Left lung (tissue), 10 donors: ENCODE measurements around the gene YAF2. TPM values are rescaled to one million over a fixed set of nuclear protein-coding genes. Genes with fewer than 3 reads are reported as not detected.

Source experiments
- ATAC-seq: fragments of 200-7000 bp; cut with Tn5 transposase; one replicate; pipeline ENCODE4 v1.9.1; 2020; ENCODE audit warnings: moderate library complexity
- DNase-seq, 4 donors: peaks; one replicate each; pipeline ENCODE4 v3.0.0-alpha.2; 2013 to 2020
- H3K27ac ChIP-seq, 2 donors: fragments of 200-600 bp; sonication (generic) in 1 of 2; one replicate each; pipeline versions ENCODE4 v1.5.0 to v1.8.0; 2020 to 2021
- H3K27me3 ChIP-seq, 2 donors: fragments of 200-600 bp; sonication (generic) in 1 of 2; one replicate each; pipeline versions ENCODE4 v1.5.0 to v1.8.0; 2020 to 2021
- H3K36me3 ChIP-seq, 2 donors: fragments of 200-600 bp; sonication (generic) in 1 of 2; one replicate each; pipeline versions ENCODE4 v1.5.0 to v1.8.0; 2020 to 2021
- H3K4me1 ChIP-seq, 2 donors: fragments of 200-600 bp; one replicate each; pipeline ENCODE4 v1.8.0; 2021
- H3K4me3 ChIP-seq, 2 donors: fragments of 200-600 bp; sonication (generic) in 1 of 2; one replicate each; pipeline versions ENCODE4 v1.5.0 to v1.8.0; 2020 to 2021; ENCODE audit warnings: mild to moderate bottlenecking in 1 of 2
- H3K9me3 ChIP-seq, 2 donors: fragments of 200-600 bp; sonication (generic) in 1 of 2; one replicate each; pipeline versions ENCODE4 v1.5.0 to v1.8.0; 2020 to 2021
- CTCF ChIP-seq, 2 donors: fragments of 200-600 bp; sonication (generic) in 1 of 2; IDR thresholded peaks; one replicate each; pipeline versions ENCODE4 v1.5.0 to v1.8.0; 2021; ENCODE audit warnings: antibody characterized with exemption in 2 of 2
- intact Hi-C, 2 donors: fragments of 100-400 bp; cut with DNase I; formaldehyde crosslinking; loops; one replicate each; pipeline versions ENCODE4 v1.11.2 to v1.14.2; 2022
- polyA plus RNA-seq, 6 donors: library from polyadenylated mRNA; unstranded; fragments of 120-200 nt; gene quantifications; one replicate each; pipeline ENCODE4 v1.2.1, GENCODE V29; 2013; ENCODE audit not compliant: insufficient read length in 6 of 6
- total RNA-seq, 2 donors: library from RNA; stranded (reverse); fragmentation: NEBNext Ultra II Directional; extraction: Animal tissue kit (Norgen Biotek cat#: 25700); gene quantifications; one replicate each; pipeline ENCODE4 v1.2.1, GENCODE V29; 2021
- donor health status: DM: no; HTN: yes; CAD: no.
- donor health status: DM: no; HTN: no; CAD: no.

The YAF2 gene
- total and polyA plus RNA-seq, 8 donors = 18.7 to 33.4 (median 21.9) TPM

- Histone ChIP-seq H3K27me3 (no peaks in the 10 kb centered on the region), H3K4me3 (no peak overlapping the region), H3K4me1 (no peaks in the 10 kb centered on the region), H3K9me3 (no peaks in the 10 kb centered on the region), H3K36me3 (no peaks in the 10 kb centered on the region), H3K27ac (no peak overlapping the region)
- TF ChIP-seq CTCF (IDR thresholded peaks at IDR 0.05) = no peak
- intact Hi-C loops = no loop called here
- no peak for ATAC-seq
- DNase-seq = no peak
Observed at GRCh38 chr12:42278128-42278510, 40.1 kb upstream of the YAF2 start.

- TF ChIP-seq CTCF (IDR thresholded peaks at IDR 0.05) = no peak
- ATAC-seq = no peak
- Histone ChIP-seq H3K27ac (no peak overlapping the region), H3K36me3 (no peaks in the 10 kb centered on the region), H3K4me1 (no peaks in the 10 kb centered on the region), H3K4me3 (no peak overlapping the region), H3K9me3 (no peaks in the 10 kb centered on the region), H3K27me3 (no peaks in the 10 kb centered on the region)
- intact Hi-C loops = no loop called here
- peak in 2 of 4 donors; percentile 3 to 11 for DNase-seq
Observed at GRCh38 chr12:42277396-42278127, 39.5 kb upstream of the YAF2 start.

- intact Hi-C loops = no loop called here
- ATAC-seq = no peak
Observed at GRCh38 chr12:42275499-42275898, 37.5 kb upstream of the YAF2 start.

GRCh38 chr12:42273706-42274105, 35.7 kb upstream of the YAF2 start:
- no peak for TF ChIP-seq CTCF (IDR thresholded peaks at IDR 0.05)
- no peak for DNase-seq
- H3K27me3 ChIP-seq = no peaks in the 10 kb centered on the region
- intact Hi-C loops = no loop called here
- no peaks in the 10 kb centered on the region for H3K9me3 ChIP-seq
- H3K36me3 ChIP-seq = no peaks in the 10 kb centered on the region
- no peak for ATAC-seq
- peaks cover 0 to 3% of the 10 kb centered on the region in 2 donors for H3K4me1 ChIP-seq
- no peak overlapping the region for H3K27ac ChIP-seq
- no peak overlapping the region for H3K4me3 ChIP-seq

More at GRCh38 chr12:42275499-42275898, 37.5 kb upstream of the YAF2 start:
- Histone ChIP-seq H3K36me3 (no peaks in the 10 kb centered on the region), H3K4me1 (peaks cover 0 to 3% of the 10 kb centered on the region in 2 donors), H3K27ac (no peak overlapping the region), H3K27me3 (no peaks in the 10 kb centered on the region), H3K9me3 (no peaks in the 10 kb centered on the region), H3K4me3 (no peak overlapping the region)
- no peak for DNase-seq
- TF ChIP-seq CTCF (IDR thresholded peaks at IDR 0.05) = no peak

- DNase-seq (no peak), ATAC-seq (no peak)
- intact Hi-C loops = no loop called here
Observed at GRCh38 chr12:42270596-42270995, 32.5 kb upstream of the YAF2 start.

More at GRCh38 chr12:42270596-42270995, 32.5 kb upstream of the YAF2 start:
- Histone ChIP-seq H3K27me3 (no peaks in the 10 kb centered on the region), H3K36me3 (no peaks in the 10 kb centered on the region), H3K9me3 (no peaks in the 10 kb centered on the region), H3K4me3 (no peak overlapping the region), H3K4me1 (peaks cover 0 to 3% of the 10 kb centered on the region in 2 donors), H3K27ac (no peak overlapping the region)
- TF ChIP-seq CTCF (IDR thresholded peaks at IDR 0.05) = no peak
